ENCODE data around the gene CSRP3.
"Not testable (repeated sequence)": the region's sequence is repeated elsewhere in the genome, so short reads cannot be mapped to it uniquely, and the experiment has no call there.

Gene CSRP3

GRCh38 chr11:19187114-19187832 is 14.5 kb downstream of the CSRP3 start:
- in situ Hi-C loops (cut with MboI; ENCODE audit: low sequenced_read_pairs) = no loop called here

GRCh38 chr11:19185516-19186052 is 16.2 kb downstream of the CSRP3 start:
- in situ Hi-C loops (cut with MboI; ENCODE audit: low sequenced_read_pairs) = no loop called here

DNA sequence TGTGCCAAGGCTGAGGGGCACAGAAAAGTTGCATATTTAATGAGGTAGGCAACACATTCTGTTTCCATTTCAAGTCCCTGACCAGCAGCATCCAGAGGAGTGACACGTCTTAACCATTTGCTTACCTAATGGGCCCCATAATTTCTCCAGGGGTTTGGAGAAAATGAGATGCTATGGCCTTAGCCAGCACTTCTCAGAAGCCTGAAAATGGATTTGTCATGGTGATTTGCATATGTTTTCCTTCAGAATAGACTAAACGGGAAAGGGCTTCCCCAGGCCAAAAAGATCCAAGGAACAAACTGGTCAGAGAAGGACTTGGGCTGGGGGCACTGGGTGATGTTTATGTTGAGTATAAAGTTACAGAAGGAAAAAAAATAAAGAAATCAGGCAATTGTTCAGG is 16.7 kb downstream of the CSRP3 start:
- in situ Hi-C loops (cut with MboI; ENCODE audit: low sequenced_read_pairs) = no loop called here

DNA sequence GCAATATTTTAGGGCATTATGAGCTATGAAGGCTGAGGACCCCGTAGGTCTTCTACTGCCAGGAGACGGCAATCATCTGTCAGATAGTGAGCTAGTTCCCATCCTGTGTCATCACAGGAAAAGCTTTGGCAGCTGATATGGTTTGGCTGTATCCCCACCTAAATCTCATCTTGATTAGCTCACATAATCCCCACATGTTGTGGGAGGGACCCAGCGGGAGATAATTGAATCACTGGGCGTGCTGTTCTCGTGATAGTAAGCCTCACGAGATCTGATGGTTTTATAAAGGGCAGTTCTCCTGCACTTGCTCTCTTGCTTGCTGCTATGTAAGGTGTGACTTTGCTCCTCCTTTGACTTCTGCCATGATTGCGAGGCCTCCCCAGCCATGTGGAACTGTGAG is 18.1 kb downstream of the CSRP3 start:
- in situ Hi-C loops (cut with MboI; ENCODE audit: low sequenced_read_pairs) = no loop called here

- in situ Hi-C loops (cut with MboI; ENCODE audit: low sequenced_read_pairs) = no loop called here
Observed at GRCh38 chr11:19181531-19182261, 20.1 kb downstream of the CSRP3 start.

GRCh38 chr11:19176629-19177186 is 25.1 kb downstream of the CSRP3 start:
- in situ Hi-C loops (cut with MboI; ENCODE audit: low sequenced_read_pairs) = no loop called here

- in situ Hi-C loops (cut with MboI; ENCODE audit: low sequenced_read_pairs) = no loop called here
Observed at GRCh38 chr11:19173964-19174638, 27.7 kb downstream of the CSRP3 start.

DNA sequence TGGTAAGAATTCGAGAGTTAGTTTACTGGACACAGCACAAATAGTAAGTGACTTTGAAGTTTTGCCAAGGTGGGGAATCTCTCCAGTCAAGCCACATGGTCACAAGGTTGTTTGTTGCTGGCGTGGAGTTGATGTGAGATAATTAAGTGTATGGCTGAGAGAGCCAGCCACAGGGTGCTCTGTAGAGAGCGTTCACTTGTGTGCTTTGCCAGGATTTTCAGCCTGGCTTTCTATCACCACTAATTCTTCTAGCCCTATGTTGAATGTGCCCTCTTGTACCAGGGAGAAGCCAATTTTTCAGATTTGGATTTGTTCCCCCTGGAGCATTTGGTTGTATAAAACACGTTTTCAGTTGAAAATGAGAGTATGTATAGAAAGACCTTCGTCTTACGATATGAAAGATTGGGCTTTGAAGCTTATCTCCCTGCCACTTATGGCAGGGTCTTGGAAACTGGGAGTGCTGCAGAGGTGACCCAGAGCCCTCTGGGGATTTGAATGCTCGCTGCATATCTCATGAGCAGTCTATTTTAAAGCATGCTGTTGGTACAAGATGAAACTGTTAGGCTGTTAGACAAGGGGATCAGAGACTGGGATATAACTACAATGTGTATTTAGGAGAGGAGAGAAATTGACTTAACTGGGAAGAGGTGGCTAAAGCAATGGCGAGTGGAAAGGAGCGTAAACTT is 28.6 kb downstream of the CSRP3 start:
- in situ Hi-C loops (cut with MboI; ENCODE audit: low sequenced_read_pairs) = no loop called here

- in situ Hi-C loops (cut with MboI; ENCODE audit: low sequenced_read_pairs) = no loop called here
Observed at GRCh38 chr11:19168090-19168489, 33.7 kb downstream of the CSRP3 start.

DNA sequence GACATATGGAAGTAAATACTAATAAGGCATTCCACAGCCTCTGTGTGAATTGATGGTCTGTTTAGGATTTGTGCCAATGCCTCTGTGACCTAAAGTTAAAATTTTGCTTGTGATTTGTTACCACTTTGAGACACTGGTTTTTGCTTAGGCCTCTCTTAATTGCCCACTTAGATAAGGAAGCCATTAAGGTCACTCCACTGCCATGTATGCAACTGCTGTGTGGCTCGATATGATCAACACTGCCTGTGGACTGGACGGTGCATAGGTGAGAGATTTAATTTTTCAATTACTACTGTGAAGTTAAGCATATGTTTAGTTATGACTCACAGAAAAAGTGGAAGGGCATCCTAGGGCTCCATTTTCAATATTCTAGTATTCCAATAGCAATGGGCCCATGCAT is 36.9 kb downstream of the CSRP3 start:
- in situ Hi-C loops (cut with MboI; ENCODE audit: low sequenced_read_pairs) = no loop called here

DNA sequence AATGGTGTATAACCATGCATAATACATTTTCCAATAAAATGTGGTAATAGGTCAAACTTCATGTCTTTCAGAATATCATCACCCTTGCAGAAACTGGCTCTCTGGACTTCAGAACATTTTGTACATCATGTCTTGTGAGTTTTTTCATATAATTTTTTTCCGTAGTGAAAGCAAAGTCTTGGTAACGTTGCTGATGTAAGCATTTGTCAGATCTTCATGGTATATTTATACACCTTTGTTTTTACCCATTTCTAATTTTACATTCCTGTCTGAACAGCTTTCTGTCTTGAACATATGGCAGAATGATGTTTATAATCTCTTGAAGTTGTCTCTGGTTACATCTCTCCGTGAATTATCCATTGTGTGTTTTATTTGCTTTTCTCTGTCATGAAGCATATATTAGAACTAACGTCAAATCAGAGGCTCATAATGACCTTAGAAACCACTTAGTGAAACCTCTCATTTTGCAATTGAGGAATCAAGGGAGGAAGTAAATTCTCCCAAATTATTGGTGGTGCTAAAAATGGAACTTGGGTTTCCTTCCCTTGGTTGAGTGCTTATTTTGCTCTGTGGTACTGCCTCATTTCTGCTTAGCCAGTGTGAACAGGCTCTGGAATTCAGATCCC is 37.4 kb downstream of the CSRP3 start:
- in situ Hi-C loops (cut with MboI; ENCODE audit: low sequenced_read_pairs) = no loop called here

GRCh38 chr11:19163617-19164016 is 38.2 kb downstream of the CSRP3 start:
- in situ Hi-C loops (cut with MboI; ENCODE audit: low sequenced_read_pairs) = no loop called here

DNA sequence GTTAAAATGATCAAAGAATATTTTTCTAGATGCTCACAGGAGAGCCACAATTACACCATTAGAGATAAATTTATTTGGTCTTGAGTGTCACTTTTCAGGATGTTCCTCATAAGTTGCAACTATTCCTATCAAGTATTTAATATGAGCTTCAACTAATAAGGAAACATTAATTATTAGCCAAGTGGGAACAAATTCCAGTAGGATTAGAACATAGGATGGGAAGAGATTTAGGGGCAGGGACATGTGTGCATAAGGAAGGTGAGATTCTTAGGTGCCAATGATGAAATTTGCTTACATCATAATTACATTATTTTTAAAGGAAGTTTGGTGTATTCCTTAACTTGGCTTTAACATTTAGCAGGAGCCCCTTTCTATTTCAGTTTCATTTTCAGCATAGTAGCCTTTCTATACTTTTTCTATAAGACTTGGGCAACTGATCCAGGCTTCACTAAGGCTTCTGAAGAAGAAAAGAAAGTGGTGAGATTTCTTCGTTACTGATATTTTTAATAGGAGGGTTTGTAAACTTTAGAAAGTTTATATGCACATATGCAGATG is 38.8 kb downstream of the CSRP3 start:
- in situ Hi-C loops (cut with MboI; ENCODE audit: low sequenced_read_pairs) = no loop called here

- in situ Hi-C loops (cut with MboI; ENCODE audit: low sequenced_read_pairs) = no loop called here
Observed at GRCh38 chr11:19161651-19162050, 40.1 kb downstream of the CSRP3 start.

- in situ Hi-C loops (cut with MboI; ENCODE audit: low sequenced_read_pairs) = no loop called here
Observed at GRCh38 chr11:19160847-19161246, 40.9 kb downstream of the CSRP3 start.

DNA sequence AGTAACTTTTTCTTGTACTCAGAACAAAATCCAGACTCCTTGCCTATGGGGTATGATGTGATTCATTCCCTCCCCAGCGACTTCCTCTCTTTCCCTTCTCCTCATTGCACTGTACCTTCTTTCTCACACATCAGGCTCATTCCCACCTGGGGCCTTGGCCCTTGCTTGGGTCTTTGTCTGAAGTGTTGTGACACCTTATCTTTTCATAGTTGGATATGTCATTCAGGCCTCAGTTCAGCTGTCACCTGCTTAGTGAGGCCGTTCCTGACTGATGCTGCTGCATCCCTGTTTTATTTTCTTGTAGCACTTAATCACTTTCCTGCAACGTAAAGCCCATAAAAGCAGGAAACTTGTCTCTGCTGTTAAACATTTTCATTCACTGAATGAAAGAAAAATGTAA is 44.9 kb downstream of the CSRP3 start:
- in situ Hi-C loops (cut with MboI; ENCODE audit: low sequenced_read_pairs) = no loop called here

DNA sequence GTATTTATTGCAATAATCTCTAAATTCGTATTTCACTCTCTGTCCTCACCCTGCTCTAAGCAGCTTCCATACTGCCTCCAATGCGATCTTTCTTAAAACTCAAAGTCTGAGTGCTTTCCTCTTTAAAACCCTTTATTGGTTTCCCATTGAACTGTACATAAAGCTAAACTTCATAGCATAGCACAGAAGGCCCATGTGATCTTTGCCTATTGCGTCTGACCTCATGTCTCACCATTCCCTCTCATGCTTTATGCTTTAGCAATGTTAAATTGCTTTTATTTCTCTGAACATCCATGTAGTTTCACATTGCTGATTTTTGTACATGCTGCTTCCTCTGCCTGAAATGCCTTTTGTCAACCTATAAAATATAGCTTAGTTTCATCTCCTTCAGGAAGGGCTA is 56.5 kb downstream of the CSRP3 start:
- in situ Hi-C loops (cut with MboI; ENCODE audit: low sequenced_read_pairs) = no loop called here

DNA sequence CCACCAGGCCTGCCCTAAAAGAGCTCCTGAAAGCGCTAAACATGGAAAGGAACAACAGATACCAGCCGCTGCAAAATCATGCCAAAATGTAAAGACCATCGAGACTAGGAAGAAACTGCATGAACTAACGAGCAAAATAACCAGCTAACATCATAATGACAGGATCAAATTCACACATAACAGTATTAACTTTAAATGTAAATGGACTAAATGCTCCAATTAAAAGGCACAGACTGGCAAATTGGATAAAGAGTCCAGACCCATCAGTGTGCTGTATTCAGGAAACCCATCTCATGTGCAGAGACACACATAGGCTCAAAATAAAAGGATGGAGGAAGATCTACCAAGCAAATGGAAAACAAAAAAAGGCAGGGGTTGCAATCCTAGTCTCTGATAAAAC is 64.9 kb downstream of the CSRP3 start:
- in situ Hi-C loops (cut with MboI; ENCODE audit: low sequenced_read_pairs) = not testable (repeated sequence)

DNA sequence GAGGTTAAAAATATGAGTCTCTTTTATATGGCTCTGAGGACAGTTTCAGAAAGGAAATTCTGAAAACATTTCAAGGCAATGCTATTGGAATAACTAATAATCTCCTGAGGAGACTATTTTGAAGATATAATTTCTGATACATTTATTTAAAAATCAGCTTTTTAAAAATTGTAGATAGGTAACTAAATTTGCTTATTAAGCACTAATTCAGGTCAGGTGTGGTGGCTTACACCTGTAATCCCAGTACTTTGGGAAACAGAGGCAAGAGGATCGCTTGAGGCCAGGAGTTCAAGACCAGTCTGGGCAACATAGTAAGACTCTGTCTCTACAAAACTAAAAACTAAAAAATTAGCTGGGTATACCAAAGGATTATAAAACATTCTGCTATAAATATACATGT is 67.8 kb downstream of the CSRP3 start:
- in situ Hi-C loops (cut with MboI; ENCODE audit: low sequenced_read_pairs) = no loop called here

Data from hTERT RPE-1 (cell line).